Activated B cell treated with CpG ODN at 0.5 μM for 24 hours (primary cell): ENCODE data around the gene BEST4. TPM values are rescaled to one million over a fixed set of nuclear protein-coding genes. Genes with fewer than 3 reads are reported as not detected.

Experiments used
- ATAC-seq: fragments of 200-7000 bp; cut with Tn5 transposase; one replicate; pipeline ENCODE4 v1.10.0; 2021; ENCODE audit warnings: low read depth, mild to moderate bottlenecking, moderate library complexity
- CTCF ChIA-PET: fragments of 350-600 bp; sonication (Branson Sonifier 250); formaldehyde crosslinking; loops from one replicate; lab custom pipeline; 2021; ENCODE audit warnings: antibody characterized with exemption; lab: Charles Lee
- POLR2A ChIA-PET: fragments of 350-600 bp; sonication (Branson Sonifier 250); formaldehyde crosslinking; loops from one replicate; lab custom pipeline; 2021; ENCODE audit warnings: antibody characterized with exemption; lab: Charles Lee
- DNase-seq: peaks from one replicate; pipeline ENCODE4 v3.0.0; 2022
- H3K27ac Mint-ChIP-seq: one replicate; pipeline ENCODE4 v1.8.0; 2020; ENCODE audit warnings: mixed read lengths
- H3K27me3 Mint-ChIP-seq: one replicate; pipeline ENCODE4 v1.8.0; 2021; ENCODE audit warnings: mixed read lengths
- H3K36me3 Mint-ChIP-seq: one replicate; pipeline ENCODE4 v1.8.0; 2021; ENCODE audit warnings: low read depth, mixed read lengths
- H3K4me1 Mint-ChIP-seq: one replicate; pipeline ENCODE4 v1.8.0; 2021; ENCODE audit warnings: mixed read lengths
- H3K4me3 Mint-ChIP-seq: one replicate; pipeline ENCODE4 v1.8.0; 2020; ENCODE audit warnings: mild to moderate bottlenecking, mixed read lengths
- H3K9me3 Mint-ChIP-seq: one replicate; pipeline ENCODE4 v1.8.0; 2020; ENCODE audit warnings: mixed read lengths
- CTCF ChIP-seq: fragments of 200-600 bp; IDR thresholded peaks from one replicate; pipeline ENCODE4 v1.8.0; 2022; ENCODE audit warnings: antibody characterized with exemption, mild to moderate bottlenecking
- intact Hi-C: fragments of 100-400 bp; cut with micrococcal nuclease; formaldehyde crosslinking; loops from one replicate; pipeline ENCODE4 v1.15.1; 2024
- total RNA-seq: library from RNA; stranded (reverse); gene quantifications from 2 replicates; pipeline ENCODE4 v1.2.3, GENCODE V29; 2022

BEST4 gene
- total RNA-seq, 1 donor from 2014 or later: 0.62 TPM

GRCh38 chr1:44808063-44808937, 20.3 kb upstream of the BEST4 start, which contains the start of gene BTBD19:
BTBD19 (plus strand) TSS chr1:44808523; CDS start chr1:44808821, 298 bp downstream.
- peak within 1 kb of the TSS; percentile 97 for H3K27ac Mint-ChIP-seq
- ChIA-PET POLR2A (interaction anchor here (0.6 to 9.4 kb wide), 21 partner anchors 6 to 775 kb away, joined by 3 to 364 read pairs (median 8); partner anchors contain the start of genes ARMH1, HECTD3, PLK3 and PRDX1), CTCF (interaction anchor here (0.8 to 1.9 kb wide), 8 partner anchors 8 to 79 kb away, joined by 3 to 25 read pairs (median 5); partner anchors contain the start of genes BEST4, PLK3 and RNU5D-1)
- intact Hi-C loops: loop anchor here (10.0 kb wide), 1 partner anchor 777 kb away; the partner anchor contains the start of gene NASP
- TF ChIP-seq CTCF: no peak
- peaks cover 59% of the 10 kb centered on the region for H3K4me1 Mint-ChIP-seq
- H3K36me3 Mint-ChIP-seq: peaks cover 40% of the 10 kb centered on the region
- ATAC-seq: peak; percentile 20
- H3K9me3 Mint-ChIP-seq: no peaks in the 10 kb centered on the region
- peak within 1 kb of the TSS; percentile 74 for H3K4me3 Mint-ChIP-seq
- H3K27me3 Mint-ChIP-seq: no peaks in the 10 kb centered on the region
- no peak for DNase-seq

- ChIA-PET CTCF (interaction anchor here (1.0 to 1.3 kb wide), 3 partner anchors 10 to 15 kb away, joined by 3 to 8 read pairs (median 4); no protein-coding TSS in a partner anchor), POLR2A (interaction anchor here (0.6 to 9.4 kb wide), 14 partner anchors 6 to 775 kb away, joined by 3 to 364 read pairs (median 8); partner anchors contain the start of genes ARMH1, PLK3, RNU5D-1 and RPS8)
- Mint-ChIP-seq H3K36me3 (peaks cover 48% of the 10 kb centered on the region), H3K27ac (peak overlapping the region; percentile 97), H3K4me1 (peaks cover 66% of the 10 kb centered on the region), H3K9me3 (no peaks in the 10 kb centered on the region), H3K27me3 (no peaks in the 10 kb centered on the region), H3K4me3 (peak overlapping the region; percentile 63)
- intact Hi-C loops: loop anchor here (10.0 kb wide), 1 partner anchor 777 kb away; the partner anchor contains the start of gene NASP
- no peak for TF ChIP-seq CTCF
- peak; percentile 32 for ATAC-seq
- DNase-seq: peak; percentile 67
These were observed 19.5 kb upstream of the BEST4 start for GRCh38 chr1:44807364-44808062.

- ChIA-PET POLR2A (interaction anchor here (0.5 to 9.4 kb wide), 7 partner anchors 13 to 129 kb away, joined by 3 to 364 read pairs (median 5); partner anchors contain the start of gene RPS8), CTCF (no interaction called here)
- Mint-ChIP-seq H3K4me3 (peak within 1 kb of the TSS; percentile 63), H3K4me1 (peaks cover 68% of the 10 kb centered on the region), H3K36me3 (peaks cover 54% of the 10 kb centered on the region), H3K9me3 (no peaks in the 10 kb centered on the region), H3K27ac (peak within 1 kb of the TSS; percentile 97), H3K27me3 (no peaks in the 10 kb centered on the region)
- intact Hi-C loops: loop anchor here (10.0 kb wide), 1 partner anchor 778 kb away; the partner anchor contains the start of gene NASP
- TF ChIP-seq CTCF: no peak
- DNase-seq (peak; percentile 48), ATAC-seq (no peak)
These were observed 18.9 kb upstream of the BEST4 start, which contains the start of gene DYNLT4 for GRCh38 chr1:44806704-44807363. DYNLT4 (minus strand) TSS chr1:44807351; CDS start chr1:44806668, 683 bp downstream.

- Mint-ChIP-seq H3K4me1 (peaks cover 68% of the 10 kb centered on the region), H3K36me3 (peaks cover 56% of the 10 kb centered on the region), H3K27me3 (no peaks in the 10 kb centered on the region), H3K27ac (no peak overlapping the region), H3K4me3 (no peak overlapping the region), H3K9me3 (no peaks in the 10 kb centered on the region)
- DNase-seq: no peak
- intact Hi-C loops: loop anchor here (10.0 kb wide), 1 partner anchor 779 kb away; the partner anchor contains the start of gene NASP
- ChIA-PET CTCF (no interaction called here), POLR2A (interaction anchor here (0.5 to 9.4 kb wide), 5 partner anchors 6 to 116 kb away, joined by 3 to 364 read pairs (median 193); partner anchors contain the start of gene BTBD19)
- ATAC-seq: no peak
- no peak for TF ChIP-seq CTCF
These were observed 18.2 kb upstream of the BEST4 start for GRCh38 chr1:44806025-44806703.
